Endothelial cell of umbilical vein (primary cell): ENCODE measurements around the gene WDR49.

Experiments
- CTCF ChIP-seq, 2 donors: IDR thresholded peaks; 1 replicate in 1 of 2; 2 replicates in 1 of 2; pipeline ENCODE4 v1.5.1; 2011; ENCODE audit warnings: low read length in 2 of 2, mild to moderate bottlenecking in 2 of 2, moderate library complexity in 2 of 2, control low read depth in 1 of 2, inconsistent platforms in 1 of 2, low read depth in 1 of 2; ENCODE audit not compliant: insufficient read depth in 1 of 2; ENCODE audit errors: extremely low read depth in 1 of 2
- EZH2 ChIP-seq: IDR thresholded peaks from 2 replicates; pipeline ENCODE4 v1.6.1; 2012; ENCODE audit warnings: borderline replicate concordance, low read depth, mild to moderate bottlenecking, moderate library complexity, low read length, inconsistent platforms; ENCODE audit not compliant: severe bottlenecking
- FOS ChIP-seq: IDR thresholded peaks from 2 replicates; pipeline ENCODE4 v1.6.1; 2011; ENCODE audit warnings: mild to moderate bottlenecking, low read length, moderate library complexity, borderline replicate concordance; ENCODE audit not compliant: insufficient read depth
- GATA2 ChIP-seq: IDR thresholded peaks from 2 replicates; pipeline ENCODE4 v1.7.0; 2011; ENCODE audit warnings: low read depth, mild to moderate bottlenecking, moderate library complexity, mixed read lengths, low read length; ENCODE audit not compliant: insufficient read length, insufficient read depth
- JUN ChIP-seq: IDR thresholded peaks from 2 replicates; pipeline ENCODE4 v1.6.1; 2011; ENCODE audit warnings: borderline replicate concordance, low read depth; ENCODE audit not compliant: insufficient read length, insufficient read depth
- MAX ChIP-seq: IDR thresholded peaks from 2 replicates; pipeline ENCODE4 v1.6.1; 2011; ENCODE audit not compliant: insufficient read depth, insufficient read length
- MYC ChIP-seq: IDR thresholded peaks from one replicate; pipeline ENCODE4 v1.6.1; 2011; ENCODE audit warnings: mild to moderate bottlenecking, low read depth, low read length
- POLR2A ChIP-seq: IDR thresholded peaks from 2 replicates; pipeline ENCODE4 v1.6.1; 2012; ENCODE audit warnings: low read depth, mild to moderate bottlenecking, control low read depth, low read length
- POLR2AphosphoS5 ChIP-seq: IDR thresholded peaks from 2 replicates; pipeline ENCODE4 v1.6.1; 2012; ENCODE audit warnings: low read depth, mild to moderate bottlenecking, control low read depth, low read length, moderate library complexity; ENCODE audit not compliant: insufficient read depth

GRCh38 chr3:167481164-167481563 lies 172.6 kb downstream of the WDR49 start:
- no peak for TF ChIP-seq CTCF (IDR thresholded peaks at IDR 0.05; ENCODE audit: extremely low read depth in 1 of 2, insufficient read depth in 1 of 2, low read depth in 1 of 2, low read length in 2 of 2)
- no peak for TF ChIP-seq EZH2
- TF ChIP-seq POLR2AphosphoS5 = no peak
- TF ChIP-seq MYC = no peak
- TF ChIP-seq POLR2A = no peak
- no peak for TF ChIP-seq GATA2
- no peak for TF ChIP-seq JUN
- no peak for TF ChIP-seq MAX
- TF ChIP-seq FOS = no peak
